NCI-H2196 (cell line): ENCODE measurements around the gene FSTL4.
"Not testable (repeated sequence)": the region's sequence is repeated elsewhere in the genome, so short reads cannot be mapped to it uniquely, and the experiment has no call there.

Experiments
- DNase-seq: peaks from one replicate; lab custom pipeline; 2025; ENCODE audit not compliant: unreplicated experiment; lab: John Stamatoyannopoulos, UW

FSTL4 gene

DNA sequence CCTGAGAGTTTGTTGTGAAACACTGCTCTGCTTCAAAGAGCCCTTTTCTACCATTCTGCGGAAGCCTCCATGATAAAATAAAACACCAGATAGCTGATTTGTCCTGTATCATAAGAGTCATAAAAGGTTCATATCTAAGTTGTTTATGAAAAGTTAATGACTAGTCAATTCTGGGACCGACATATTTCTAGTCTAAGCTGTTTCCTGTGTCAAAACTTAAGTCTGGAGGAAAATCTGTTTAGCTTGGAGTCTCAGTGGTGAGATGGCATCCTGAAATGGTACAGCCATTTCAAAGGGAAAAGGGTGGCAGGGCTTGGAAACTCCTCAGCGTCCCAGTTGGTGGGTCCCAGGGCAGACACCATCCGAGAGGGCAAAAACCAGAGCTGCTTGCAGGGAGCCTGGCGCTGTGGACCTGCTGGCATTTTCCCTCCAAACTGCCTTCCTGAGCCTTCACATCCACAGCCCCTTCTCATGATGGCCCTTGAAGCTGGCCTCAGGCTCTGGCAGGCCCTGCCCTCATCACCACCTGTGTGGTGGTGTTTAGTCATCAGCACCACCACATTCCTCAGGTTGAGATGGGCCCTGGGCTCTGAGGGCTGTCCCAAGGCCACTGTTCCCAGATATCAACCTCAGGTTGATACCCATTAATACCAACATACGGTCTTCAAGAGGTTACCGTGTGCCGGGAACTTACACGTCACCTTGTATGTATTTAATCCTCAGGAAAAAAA lies 376.5 kb downstream of the FSTL4 start:
- DNase-seq = no peak

DNA sequence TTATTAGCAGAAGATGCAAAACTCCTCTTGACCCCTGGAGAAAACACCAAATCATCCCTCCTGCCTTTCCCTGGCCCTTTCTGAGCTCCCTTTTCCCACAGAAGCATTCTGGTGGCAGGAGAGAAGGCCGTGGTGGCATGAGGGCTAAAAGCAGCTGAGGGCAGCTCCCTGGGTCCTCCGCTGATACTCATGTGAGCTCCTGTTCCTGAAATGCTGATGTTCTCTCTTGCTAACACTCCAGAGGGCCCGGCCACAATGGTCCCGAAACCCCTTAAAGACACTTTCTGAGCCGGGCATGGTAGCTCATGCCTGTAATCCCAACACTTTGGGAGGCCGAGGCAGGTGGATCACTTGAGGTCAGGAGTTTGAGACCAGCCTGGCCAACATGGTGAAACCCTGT lies 377.4 kb downstream of the FSTL4 start:
- no peak for DNase-seq

DNA sequence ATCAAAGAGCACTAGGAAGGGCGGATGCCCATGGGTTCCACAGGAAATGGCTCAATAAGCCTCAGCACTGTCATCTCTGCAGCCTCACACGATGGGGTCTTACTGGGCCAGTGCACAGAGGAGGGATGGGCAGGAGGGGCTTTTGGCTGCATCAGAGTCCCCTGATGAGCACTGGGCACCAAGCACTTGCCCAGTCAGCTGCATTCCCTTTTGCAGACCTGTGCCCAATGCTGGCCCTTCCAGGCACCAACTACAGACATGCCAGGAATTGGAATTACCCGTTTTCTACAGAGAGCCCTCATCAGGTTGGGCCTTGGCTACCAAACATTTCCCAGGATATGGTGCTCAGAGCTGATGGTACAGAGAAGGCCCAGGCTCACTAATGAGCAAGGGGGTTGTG lies 378.1 kb downstream of the FSTL4 start:
- no peak for DNase-seq

DNA sequence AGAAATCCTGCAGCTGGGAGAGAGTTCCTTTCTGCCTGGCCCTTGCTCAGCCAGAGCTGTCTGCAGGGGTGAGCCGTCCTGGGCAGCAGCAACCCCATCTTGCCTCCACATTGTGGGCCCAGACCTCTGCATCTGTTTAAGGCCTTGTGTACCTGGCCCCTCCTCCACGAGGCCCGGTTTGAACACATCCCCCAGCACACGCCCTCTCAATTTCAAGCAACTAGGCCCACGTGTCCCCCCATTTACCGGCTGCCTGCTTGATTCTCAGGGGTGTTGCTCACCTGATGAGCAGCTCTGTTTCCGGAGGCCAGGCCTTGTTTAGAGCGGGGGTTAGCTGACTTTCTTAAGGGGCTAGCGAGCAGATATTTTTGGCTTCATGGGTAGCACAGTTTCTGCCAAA lies 378.7 kb downstream of the FSTL4 start:
- no peak for DNase-seq

DNA sequence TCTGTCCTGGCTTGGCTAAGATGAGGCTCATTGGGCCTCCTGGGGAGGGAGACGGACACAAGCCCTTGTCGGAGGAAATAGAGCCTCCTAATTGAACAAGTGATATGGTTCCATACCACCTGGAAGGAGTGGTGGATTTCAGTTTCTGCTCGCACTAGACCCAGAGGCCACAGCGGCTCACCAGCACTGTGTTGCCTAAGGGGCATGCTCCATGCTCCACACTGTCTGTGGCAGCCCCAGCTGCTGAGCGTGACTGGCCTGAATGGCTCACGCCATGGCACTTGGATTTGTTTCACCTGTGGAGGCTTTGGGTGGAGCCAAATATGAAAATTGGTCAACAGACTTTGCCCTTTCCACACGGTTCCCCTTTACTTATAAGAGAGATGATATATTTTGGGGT lies 379.4 kb downstream of the FSTL4 start:
- DNase-seq = no peak

DNA sequence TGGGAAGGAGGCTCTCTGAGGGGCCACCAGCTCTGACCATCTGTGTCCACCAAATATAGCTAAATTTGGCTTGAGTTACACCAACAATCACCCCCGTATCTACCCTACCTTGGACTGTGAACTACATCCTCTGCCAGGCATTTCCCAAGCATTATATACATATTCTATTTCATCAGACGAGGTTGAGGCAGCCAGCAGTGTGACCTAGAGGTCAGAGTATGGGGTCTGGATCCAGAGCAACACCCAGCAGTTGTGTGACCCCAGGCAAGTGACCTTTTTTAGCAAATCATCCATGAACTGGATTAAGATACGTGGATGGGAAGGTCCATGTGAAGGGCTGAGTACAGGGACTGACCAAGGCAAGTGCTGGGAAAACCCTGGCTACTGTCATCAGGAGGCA lies 379.9 kb downstream of the FSTL4 start:
- no peak for DNase-seq

DNA sequence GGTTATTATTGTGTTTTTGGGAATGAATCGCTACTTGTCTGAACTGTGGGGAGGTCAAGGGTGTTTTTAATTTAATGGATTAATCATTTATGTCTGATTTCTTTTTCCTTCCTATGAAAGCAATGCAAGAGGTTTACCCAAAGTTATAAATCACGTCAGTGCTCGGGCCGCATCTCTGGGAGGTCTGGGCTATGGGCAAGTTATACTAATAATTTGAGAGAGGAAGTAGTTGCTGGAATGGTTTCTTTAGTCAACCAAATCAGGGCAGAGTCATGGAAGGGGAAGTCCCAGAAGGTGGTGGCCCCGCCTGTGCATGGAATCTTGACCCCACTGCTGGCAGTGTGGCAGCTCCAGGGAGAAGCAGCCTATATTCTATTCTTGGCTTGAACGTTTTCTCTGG lies 380.3 kb downstream of the FSTL4 start:
- no peak for DNase-seq

DNA sequence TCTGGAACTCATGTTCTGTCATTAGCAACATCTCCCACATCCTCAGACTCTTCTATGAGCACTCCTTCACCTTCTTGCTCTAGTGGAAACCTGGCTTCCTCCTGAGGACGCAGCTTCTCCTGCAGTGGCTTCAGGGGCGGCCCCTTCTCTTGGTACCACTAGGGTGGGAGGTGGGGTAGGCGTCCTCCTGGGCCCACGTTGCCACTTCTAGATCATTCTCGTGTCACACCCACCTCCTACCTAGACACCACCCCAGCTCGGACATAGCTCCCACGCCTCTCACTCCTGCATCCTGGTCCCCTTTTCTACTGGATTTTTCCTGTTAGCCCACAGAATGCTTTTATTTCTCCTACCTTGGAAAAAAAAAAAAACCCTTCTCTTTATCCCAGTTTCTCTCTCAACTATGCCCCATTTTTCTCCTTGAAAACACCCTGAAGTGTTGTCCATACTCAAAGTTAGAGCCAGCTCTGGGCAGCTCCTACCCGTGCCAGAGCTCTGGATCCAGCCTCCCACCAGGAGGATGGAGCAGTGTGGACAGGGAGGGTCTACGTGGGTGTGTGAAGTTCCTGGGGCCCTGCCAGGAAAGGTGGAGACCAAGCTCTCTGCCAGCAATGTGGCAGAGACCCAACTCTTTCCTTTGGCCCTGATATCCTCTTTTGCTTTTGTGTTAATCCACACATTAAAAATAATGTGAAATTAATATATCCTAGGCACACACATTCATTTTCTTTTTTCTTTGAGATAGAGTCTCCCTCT lies 381.3 kb downstream of the FSTL4 start:
- peak; percentile 10 for DNase-seq

DNA sequence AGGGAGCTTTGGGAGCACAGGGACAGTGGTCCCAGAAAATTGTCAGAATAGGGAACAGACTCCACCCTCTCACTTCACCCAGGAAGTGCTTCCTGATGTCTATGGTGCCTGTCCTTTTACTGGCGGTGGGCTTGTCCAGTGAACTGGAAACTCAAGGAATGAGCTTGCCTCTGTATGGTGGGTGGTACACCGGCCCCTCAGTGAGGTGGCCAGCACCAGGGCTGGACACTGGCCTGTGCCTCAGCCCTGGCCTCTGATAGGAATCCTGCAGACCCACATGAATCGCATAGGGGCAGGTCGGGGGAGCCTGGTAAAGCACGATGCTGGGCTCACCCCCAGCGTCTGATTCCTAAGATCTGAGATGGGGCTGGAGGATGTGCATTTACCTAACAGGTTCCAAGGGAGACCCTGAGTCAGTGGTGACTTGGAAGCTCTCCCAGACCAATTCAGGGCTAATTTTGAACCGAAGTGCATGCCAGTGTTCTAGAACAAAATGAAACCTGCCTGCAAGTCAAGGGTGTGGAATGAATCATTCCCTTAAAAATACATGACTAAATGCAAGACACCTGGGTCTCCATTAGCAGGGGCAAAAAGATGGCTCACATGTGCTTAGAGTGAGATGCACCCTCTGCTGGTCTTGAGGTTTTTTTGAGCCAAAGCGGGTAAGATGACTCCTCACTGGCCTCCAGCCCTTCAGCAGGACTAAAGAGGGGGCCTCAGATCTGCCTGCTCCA lies 382.2 kb downstream of the FSTL4 start:
- DNase-seq = no peak

DNA sequence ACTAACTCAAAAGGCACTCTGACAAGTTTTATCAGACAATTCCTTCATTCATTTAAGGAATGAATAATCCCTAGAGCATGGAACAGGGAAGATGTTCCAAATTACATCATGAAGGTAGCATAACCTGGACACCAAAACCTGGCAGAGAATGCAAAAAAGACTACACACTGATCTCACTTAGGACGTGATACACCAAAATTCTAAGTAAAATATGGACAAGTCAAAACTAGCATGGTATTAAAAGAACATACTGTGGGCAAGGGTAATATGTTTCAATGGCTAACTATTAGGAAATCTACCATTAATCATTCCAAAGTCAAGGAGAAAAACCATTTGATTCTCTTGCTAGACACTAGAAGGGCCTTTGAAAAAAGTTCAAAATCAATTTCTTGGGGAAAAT lies 384.0 kb downstream of the FSTL4 start:
- DNase-seq = no peak

DNA sequence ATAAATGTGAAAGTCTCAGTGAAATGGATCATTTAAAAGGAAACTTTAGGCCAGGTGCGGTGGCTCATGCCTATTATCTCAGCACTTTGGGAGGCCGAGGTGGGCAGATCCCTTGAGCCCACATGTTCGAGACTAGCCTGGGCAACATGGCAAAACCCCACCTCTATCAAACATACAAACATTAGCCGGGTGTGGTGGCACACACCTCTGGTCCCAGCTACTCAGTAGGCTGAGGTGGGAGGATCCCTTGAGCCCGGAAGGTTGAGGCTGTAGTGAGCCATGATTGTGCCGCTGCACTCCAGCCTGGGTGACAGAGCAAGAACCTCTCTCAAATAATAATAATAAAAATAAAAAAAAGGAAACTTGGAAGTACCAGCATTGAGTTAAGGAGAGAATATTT lies 384.4 kb downstream of the FSTL4 start:
- no peak for DNase-seq

DNA sequence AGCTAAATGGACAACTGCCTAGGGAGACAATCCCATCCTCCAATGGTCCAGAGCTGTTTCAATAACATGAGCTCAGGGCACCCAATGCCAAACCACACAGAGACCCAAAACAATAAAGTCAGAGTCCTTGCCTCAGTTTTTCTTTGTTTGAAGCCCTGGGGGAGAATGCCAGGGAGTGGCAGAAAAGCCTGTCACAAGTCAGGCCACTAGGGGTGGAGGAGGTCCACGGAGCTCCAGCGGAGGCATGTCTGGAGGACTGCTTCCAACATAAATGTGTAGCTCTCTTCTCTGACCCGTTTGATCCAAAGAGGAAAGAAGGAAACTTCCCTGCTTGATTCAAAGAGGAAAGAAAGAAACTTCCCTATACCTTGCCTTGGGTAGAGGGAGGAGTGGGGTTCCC lies 385.3 kb downstream of the FSTL4 start:
- no peak for DNase-seq

DNA sequence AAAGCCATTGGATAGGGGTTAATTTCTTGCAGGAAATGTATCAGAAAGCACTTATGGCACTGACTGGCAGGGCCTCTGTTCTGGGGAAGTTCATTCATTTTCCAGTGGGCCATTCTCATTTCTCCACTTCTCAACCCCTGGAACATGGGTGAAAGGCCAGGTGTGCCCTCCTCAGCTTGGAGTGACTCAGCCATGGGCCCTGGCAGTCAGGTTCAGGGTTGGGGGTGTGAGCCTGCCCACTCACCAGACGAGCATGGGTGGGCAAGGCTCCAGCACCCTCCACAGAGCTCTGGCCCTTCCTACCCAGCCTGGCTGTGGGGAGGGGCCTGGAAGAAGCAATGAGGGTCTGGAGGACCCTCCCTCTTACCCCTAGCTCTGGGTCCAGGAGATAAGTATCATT lies 386.2 kb downstream of the FSTL4 start:
- DNase-seq = no peak

DNA sequence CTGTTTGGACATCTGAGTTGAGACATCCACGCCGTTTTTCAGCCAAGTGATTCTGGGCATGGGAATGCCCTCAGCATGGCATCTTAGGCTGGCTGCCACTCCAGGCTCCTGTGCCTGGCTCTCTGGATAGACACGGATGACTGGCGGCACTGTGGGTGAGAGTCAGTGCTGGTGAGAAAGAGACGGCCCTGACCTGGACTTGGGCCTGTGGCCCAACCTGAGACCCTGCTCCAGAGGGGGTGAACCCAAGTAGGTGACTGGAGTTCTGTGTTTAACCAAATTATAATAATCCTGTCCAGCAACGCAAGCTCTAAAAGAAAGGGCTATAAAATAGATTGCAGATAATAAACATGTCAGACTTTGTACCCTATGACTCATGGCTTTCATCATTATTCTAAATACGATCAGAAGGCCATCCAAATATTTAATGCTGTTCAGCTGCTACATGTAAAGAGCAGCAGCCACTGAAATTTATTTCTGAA lies 386.6 kb downstream of the FSTL4 start:
- DNase-seq = no peak

DNA sequence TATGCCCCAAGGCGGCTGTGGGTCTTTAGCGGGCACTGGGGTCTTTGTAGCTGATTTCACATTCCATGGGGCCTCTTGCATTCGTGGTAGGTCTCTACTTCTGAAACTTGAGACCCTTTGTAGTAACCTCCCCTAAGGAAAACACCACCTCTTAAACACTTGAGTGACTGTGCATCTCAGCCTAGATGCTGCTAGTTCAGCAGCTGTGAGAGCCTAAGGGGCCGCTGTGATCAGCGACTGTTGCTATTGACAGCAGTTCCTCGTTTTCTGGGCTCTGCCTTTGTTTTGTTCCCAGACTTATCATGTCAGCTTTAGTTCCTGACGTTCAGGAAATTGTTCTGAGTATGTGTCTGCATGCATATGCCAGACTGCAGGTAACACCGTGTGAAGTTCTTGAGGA lies 389.4 kb downstream of the FSTL4 start:
- no peak for DNase-seq

DNA sequence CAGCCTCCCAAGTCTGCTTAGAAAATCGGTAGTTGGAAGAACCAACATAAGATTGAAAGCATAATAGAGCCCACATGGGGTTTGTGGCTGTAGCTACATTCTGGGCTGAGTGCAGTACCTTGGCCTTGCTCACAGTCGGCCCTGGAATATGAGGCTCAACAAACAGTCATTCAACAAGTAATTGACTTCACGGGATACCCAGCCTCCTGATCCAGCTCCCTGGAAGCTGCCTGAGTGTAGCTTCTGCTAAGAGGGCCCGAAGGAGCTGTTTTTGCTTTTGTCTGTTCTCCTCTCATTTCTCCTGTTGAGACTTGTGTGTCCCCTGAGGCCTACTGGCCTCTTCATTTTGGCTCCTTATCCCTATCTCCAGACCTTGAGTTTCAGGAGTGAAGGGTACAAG lies 389.8 kb downstream of the FSTL4 start:
- DNase-seq = no peak

DNA sequence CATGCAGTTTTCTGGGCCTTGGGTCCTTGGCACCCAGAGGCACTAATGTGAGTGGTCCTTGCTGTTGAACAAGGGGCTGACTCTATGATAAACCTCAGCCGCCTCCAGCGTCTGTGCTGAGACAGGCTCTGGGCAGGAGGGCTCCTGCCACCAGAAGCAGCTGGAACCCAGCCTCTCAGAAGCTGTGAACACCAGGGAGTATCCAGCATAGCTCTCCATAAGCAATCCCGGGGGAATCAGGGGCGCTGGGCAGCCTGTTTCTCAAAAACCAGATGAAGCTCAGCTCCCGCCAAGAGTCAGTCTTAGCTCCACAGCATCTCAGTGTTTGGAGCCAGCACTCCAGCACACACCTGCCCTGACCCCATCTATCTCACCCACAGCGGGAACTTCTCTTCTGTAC lies 390.3 kb downstream of the FSTL4 start:
- no peak for DNase-seq

DNA sequence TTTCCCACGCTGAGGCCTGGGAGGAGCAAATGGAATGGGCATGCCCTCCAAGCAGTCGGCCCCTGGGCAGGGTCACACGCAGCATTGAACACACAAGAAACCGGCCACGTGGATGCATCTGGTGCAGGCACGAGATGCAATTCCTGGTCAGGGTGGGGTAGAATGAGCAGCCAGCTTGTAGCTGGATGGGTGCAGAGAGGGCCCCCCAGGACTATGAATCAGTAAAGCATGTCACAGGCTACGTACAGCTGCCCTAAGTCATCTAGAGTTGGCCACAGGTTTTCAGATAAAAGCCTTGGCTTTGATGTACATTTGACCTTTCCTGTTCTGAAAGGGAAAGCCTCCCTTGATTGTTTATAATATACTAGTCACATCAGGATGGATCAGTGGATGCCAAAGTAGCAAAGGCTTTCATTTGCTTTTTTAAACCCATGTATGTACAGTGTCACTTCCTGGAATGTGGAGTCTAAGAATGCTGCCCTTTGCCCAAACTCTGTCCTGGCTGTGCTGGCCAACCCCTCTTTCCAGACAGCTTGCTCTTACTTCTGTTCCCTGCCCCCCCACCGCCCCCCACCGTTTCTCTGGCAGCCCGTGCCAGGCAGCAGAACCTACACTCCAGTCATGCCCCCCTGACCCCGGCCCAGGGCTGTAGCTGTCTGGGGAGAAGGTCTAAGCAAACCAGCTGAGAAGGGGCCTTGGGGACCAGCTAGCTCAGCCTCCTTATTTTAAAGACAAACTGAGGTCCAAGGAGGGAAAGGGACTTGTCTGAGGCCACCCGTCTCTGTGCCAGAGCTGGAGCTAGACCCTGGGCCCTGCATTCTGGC lies 391.3 kb downstream of the FSTL4 start:
- DNase-seq = no peak

DNA sequence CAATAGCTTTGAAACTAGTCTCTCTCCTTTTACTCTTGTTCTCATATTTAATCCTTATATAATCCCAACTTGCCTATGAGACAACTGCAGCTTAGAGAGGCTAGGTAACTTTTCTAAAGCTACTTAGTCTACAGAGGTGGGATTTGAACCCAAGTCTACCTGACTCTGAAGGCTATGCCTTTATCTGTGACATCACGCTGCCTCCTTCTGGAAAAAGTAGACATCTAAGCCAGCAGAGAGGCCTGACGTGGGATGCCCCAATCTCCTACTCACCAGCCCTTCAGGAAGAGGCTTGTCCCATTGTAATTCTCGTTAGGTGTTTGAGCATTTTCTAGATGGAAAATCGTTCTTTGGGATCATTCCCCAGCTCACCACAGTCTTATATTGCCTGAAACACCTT lies 393.0 kb downstream of the FSTL4 start:
- no peak for DNase-seq

DNA sequence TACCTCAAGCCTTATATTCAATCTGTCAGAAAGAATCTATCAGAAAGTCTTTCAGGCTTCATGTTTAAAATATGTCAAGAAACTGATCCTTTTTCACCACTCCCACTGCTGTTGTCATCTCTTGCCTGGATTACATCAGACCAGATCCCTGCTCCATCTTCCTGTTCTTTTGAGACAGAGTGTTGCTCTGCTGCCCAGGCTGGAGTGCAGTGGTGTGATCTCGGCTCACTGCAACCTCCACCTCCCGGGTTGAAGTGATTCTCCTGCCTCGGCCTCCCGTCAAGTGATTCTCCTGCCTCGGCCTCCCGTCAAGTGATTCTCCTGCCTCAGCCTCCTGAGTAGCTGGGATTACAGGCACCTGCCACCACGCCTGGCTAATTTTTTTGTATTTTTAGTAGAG lies 396.2 kb downstream of the FSTL4 start:
- DNase-seq = not testable (repeated sequence)

DNA sequence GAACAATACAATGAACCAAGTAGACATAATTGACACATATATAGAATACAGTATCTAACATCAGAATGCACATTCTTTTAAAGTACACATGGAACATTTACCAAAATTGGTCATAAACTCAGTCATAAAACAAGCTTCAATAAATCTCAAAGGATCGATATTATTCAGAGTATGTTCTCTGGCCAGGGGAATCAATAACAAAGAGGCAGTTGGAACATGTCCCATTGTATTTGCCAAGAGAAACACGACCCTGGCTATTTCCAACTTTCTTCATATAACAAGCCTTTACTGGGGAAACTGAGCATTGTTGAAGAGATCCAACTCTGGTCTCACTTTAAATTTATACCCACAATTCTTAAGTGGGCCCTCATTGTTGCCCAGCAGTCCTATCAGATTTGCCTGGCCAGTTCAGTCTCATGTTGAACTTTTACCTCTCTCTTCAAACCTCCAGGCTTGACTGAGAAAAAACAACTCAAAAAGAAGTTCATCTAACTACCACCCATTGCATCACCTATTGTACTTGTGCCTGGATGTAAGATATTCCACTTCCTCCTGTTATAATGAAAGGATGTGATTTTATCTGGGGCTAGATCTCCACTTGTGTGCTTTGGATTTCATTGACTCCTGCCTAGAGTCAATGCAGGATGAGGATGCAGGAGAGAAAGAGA lies 398.1 kb downstream of the FSTL4 start:
- DNase-seq = no peak
